ENCODE measurements around the gene LRRC1.

The LRRC1 gene

DNA sequence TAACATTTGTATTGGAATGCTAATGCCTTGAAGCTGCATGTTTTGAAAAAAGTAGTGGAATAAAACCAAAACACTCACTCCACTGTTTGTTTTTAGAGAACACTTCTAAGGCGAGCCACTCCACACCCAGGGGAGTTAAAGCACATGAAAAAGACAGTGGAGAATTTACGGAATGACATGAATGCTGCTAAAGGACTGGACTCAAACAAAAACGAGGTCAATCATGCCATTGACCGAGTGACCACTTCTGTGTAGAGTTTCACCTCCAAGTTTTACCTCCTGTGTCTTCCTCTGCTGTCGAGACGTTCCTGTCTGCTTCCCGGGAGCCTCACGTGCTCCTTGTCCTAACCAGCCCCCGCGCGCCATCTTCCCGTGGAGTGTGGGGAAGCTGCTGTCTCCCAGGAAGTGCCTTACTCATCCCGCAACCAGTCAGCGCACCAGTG is 127.8 kb downstream of the LRRC1 start:
- Histone ChIP-seq H4K20me1 (no peaks in the 10 kb centered on the region), H3K9ac (no peak overlapping the region), H3K4me1 (peaks cover 33 to 82% (median 60%) of the 10 kb centered on the region in 10 experiments), H3K4me3 (no peak overlapping the region), H3K9me3 (replicated peaks in 1 of 11) (peaks cover 0 to 14% (median 5%) of the 10 kb centered on the region in 11 experiments; a peak in 9 of 22 replicates), H3K36me3 (peaks cover 0 to 26% (median 16%) of the 10 kb centered on the region in 11 experiments; a peak in 13 of 22 replicates), H3K27me3 (no peaks in the 10 kb centered on the region), H3K27ac (no peak overlapping the region), H3K4me2 (no peak overlapping the region)
- TF ChIP-seq Cebpa-rat (IDR thresholded peaks at IDR 0.05), result no peak

DNA sequence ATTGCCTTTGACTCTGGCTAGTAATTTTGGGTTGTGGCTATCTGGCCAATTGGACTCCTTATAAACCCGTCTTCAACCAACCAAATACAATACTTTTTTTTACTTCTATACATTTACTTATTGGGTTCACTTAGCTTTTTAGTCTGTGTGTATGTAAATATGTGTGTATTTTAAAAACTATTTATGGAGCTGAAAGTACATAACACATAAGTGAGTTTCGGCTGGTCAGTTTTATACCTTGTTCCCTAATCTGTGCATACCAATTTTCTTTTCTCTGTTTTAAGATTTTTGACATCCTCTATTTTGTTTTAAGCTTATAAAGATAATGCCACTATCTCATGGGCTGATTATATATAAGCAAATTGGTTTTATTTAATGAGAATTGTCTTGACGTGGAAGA is 129.5 kb downstream of the LRRC1 start:
- Histone ChIP-seq H3K9ac (no peak overlapping the region), H3K9me3 (replicated peaks in 1 of 11) (peaks cover 0 to 22% (median 5%) of the 10 kb centered on the region in 11 experiments; a peak in 11 of 22 replicates), H3K4me3 (no peak overlapping the region), H3K4me1 (peaks cover 26 to 82% (median 59%) of the 10 kb centered on the region in 10 experiments), H4K20me1 (no peaks in the 10 kb centered on the region), H3K36me3 (peaks cover 0 to 26% (median 16%) of the 10 kb centered on the region in 11 experiments; a peak in 13 of 22 replicates), H3K27ac (no peak overlapping the region), H3K4me2 (peak overlapping the region in 7 of 11 experiments; percentile 24 to 62 (median 37); a peak in 12 of 22 replicates), H3K27me3 (no peaks in the 10 kb centered on the region)
- no peak for TF ChIP-seq Cebpa-rat (IDR thresholded peaks at IDR 0.05)

- H3K27me3 ChIP-seq, result no peaks in the 10 kb centered on the region
- no peak for TF ChIP-seq Cebpa-rat (IDR thresholded peaks at IDR 0.05)
- H3K27ac ChIP-seq, result no peak overlapping the region
- peaks cover 0 to 26% (median 16%) of the 10 kb centered on the region in 11 experiments; a peak in 13 of 22 replicates for H3K36me3 ChIP-seq
- H3K4me2 ChIP-seq, result peak overlapping the region in 8 of 11 experiments; percentile 24 to 88 (median 60); a peak in 13 of 22 replicates
- no peak overlapping the region for H3K9ac ChIP-seq
- H3K4me3 ChIP-seq, result no peak overlapping the region
- H3K4me1 ChIP-seq, result peaks cover 26 to 82% (median 59%) of the 10 kb centered on the region in 10 experiments
- peaks cover 0 to 22% (median 5%) of the 10 kb centered on the region in 11 experiments; a peak in 11 of 22 replicates for H3K9me3 ChIP-seq (replicated peaks in 1 of 11)
- H4K20me1 ChIP-seq, result no peaks in the 10 kb centered on the region
These were observed 130.1 kb downstream of the LRRC1 start for GRCh38 chr6:53924821-53925422.

DNA sequence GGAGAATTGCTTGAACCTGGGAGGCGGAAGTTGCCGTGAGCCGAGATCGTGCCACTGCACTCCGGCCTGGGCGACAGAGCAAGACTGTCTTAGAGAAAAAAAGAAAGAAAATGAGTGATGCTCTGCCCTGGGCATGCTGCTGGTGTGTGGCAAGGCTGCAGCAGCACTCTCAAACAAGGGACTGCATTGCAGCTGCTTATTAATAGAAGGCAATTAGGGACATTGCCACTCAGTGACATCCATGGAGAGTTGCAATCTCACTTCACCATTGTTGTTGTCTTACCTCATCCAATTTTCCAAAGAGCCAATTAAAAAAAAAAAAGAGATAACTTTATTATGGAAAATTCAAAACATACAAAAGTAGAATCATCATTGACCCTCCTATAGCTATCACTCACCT is 131.1 kb downstream of the LRRC1 start:
- Histone ChIP-seq H3K4me1 (peaks cover 34 to 82% (median 64%) of the 10 kb centered on the region in 10 experiments), H3K9me3 (replicated peaks in 1 of 11) (peaks cover 0 to 25% (median 5%) of the 10 kb centered on the region in 11 experiments; a peak in 13 of 22 replicates), H3K4me3 (no peak overlapping the region), H3K4me2 (peak overlapping the region in 7 of 11 experiments; percentile 69 to 88 (median 84); a peak in 12 of 22 replicates), H3K27me3 (no peaks in the 10 kb centered on the region), H4K20me1 (no peaks in the 10 kb centered on the region), H3K36me3 (peaks cover 0 to 20% (median 14%) of the 10 kb centered on the region in 11 experiments; a peak in 13 of 22 replicates), H3K9ac (no peak overlapping the region), H3K27ac (no peak overlapping the region)
- TF ChIP-seq Cebpa-rat (IDR thresholded peaks at IDR 0.05), result no peak

DNA sequence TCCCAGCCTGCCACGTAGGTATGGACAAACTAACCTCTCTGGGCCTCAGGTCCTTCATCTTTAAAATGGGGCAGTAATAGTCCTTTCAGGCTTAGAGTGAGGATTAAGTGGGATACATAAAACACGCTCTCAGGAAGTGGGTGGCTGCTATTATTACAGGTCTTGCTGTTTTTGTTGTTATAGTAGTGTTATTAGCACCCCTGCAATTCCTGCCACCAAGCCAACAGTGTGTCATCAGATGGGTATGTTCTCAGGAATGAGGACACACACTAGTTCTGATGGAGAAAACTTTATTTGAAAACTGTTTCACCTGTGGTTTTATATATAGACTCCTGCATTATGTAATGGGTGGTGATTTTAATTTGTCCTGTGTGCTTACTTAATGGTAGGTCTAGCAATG is 131.7 kb downstream of the LRRC1 start:
- Histone ChIP-seq H3K9ac (peak overlapping the region in 1 of 11 experiments; percentile 52; a peak in 1 of 22 replicates), H3K4me1 (peaks cover 40 to 83% (median 69%) of the 10 kb centered on the region in 10 experiments), H3K27me3 (no peaks in the 10 kb centered on the region), H3K36me3 (peaks cover 0 to 14% (median 9%) of the 10 kb centered on the region in 11 experiments; a peak in 12 of 22 replicates), H3K9me3 (replicated peaks in 1 of 11) (peaks cover 0 to 22% (median 5%) of the 10 kb centered on the region in 11 experiments; a peak in 13 of 22 replicates), H3K27ac (peak overlapping the region in 5 of 11 experiments; percentile 13 to 55 (median 44); a peak in 9 of 22 replicates), H3K4me2 (peak overlapping the region; percentile 33 to 88 (median 82); a peak in 20 of 22 replicates), H3K4me3 (peak overlapping the region in 1 of 10 experiments; percentile 12; a peak in 2 of 20 replicates), H4K20me1 (no peaks in the 10 kb centered on the region)
- TF ChIP-seq Cebpa-rat (IDR thresholded peaks at IDR 0.05), result no peak

GRCh38 chr6:53928641-53929040 is 133.8 kb downstream of the LRRC1 start:
- H3K4me2 ChIP-seq, result peak overlapping the region; percentile 72 to 90 (median 84); a peak in 20 of 22 replicates
- peaks cover 40 to 83% (median 71%) of the 10 kb centered on the region in 10 experiments for H3K4me1 ChIP-seq
- H4K20me1 ChIP-seq, result no peaks in the 10 kb centered on the region
- H3K27ac ChIP-seq, result peak overlapping the region in 2 of 11 experiments; percentile 29 to 62; a peak in 1 of 22 replicates
- TF ChIP-seq Cebpa-rat (IDR thresholded peaks at IDR 0.05), result no peak
- H3K36me3 ChIP-seq, result no peaks in the 10 kb centered on the region
- no peaks in the 10 kb centered on the region for H3K27me3 ChIP-seq
- no peak overlapping the region for H3K9ac ChIP-seq
- no peak overlapping the region for H3K4me3 ChIP-seq
- H3K9me3 ChIP-seq (replicated peaks in 1 of 11), result peaks cover 0 to 11% (median 0%) of the 10 kb centered on the region in 11 experiments; a peak in 5 of 22 replicates

DNA sequence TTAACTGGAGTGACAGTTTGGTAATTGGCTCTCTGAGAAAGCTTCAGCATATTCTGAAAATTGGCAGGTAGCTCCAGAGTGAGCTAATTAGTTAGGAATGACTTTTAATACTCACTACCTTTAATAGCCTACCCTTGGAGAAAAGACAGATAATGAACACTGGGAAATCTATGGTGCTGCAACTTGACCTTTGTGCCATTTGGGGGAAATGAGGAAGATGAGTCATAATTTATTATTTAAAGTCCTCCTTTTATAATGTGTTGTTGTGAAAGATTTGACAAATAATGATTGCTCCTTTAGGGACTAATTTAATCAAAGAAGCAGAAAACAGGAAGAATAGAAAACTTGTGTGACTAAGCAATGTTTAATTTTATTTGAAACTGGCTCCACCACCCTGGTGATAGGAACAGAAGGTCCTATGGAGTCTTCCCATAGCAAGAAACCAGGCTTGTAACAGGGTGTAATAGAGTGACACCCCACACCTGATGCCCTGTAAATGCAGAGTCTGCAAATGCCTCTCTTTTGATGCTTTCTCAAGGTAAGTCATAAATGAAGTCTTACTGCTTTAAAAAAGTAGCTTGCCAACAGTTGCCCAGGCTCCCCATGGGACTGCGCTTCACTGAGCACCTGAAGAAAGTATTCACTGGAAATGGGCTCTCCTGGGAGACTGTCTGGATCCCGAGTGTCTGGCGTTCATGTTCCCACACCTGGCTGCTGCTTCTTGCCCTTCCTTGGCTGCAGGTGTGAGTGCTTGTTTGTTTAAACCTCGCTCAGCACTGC is 134.4 kb downstream of the LRRC1 start:
- H3K27ac ChIP-seq, result peak overlapping the region in 9 of 11 experiments; percentile 11 to 62 (median 59); a peak in 16 of 22 replicates
- peaks cover 0 to 11% (median 0%) of the 10 kb centered on the region in 11 experiments; a peak in 5 of 22 replicates for H3K9me3 ChIP-seq (replicated peaks in 1 of 11)
- no peaks in the 10 kb centered on the region for H4K20me1 ChIP-seq
- H3K36me3 ChIP-seq, result no peaks in the 10 kb centered on the region
- no peak for TF ChIP-seq Cebpa-rat (IDR thresholded peaks at IDR 0.05)
- H3K4me3 ChIP-seq, result peak overlapping the region in 2 of 10 experiments; percentile 15; a peak in 3 of 20 replicates
- peak overlapping the region; percentile 72 to 90 (median 82) for H3K4me2 ChIP-seq
- no peaks in the 10 kb centered on the region for H3K27me3 ChIP-seq
- peak overlapping the region in 2 of 11 experiments; percentile 4 to 28; a peak in 1 of 22 replicates for H3K9ac ChIP-seq
- H3K4me1 ChIP-seq, result peaks cover 40 to 77% (median 68%) of the 10 kb centered on the region in 10 experiments

DNA sequence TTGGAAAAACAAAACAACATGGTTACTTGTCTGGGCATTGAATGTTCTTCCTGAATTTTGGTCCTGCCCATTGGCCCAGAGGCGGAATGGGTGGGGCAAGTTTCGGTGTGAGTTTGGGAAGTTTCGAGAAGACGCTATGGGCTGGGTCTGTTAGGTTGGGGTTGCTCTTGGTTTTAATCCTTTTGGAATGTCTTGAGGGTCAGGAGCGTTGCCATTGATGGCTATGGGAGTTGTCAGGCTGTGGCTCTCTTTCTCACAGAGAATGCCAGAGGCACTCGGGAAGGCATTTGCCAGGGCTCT is 135.0 kb downstream of the LRRC1 start:
- Histone ChIP-seq H3K4me1 (peaks cover 40 to 72% (median 64%) of the 10 kb centered on the region in 10 experiments), H3K9me3 (replicated peaks in 1 of 11) (peaks cover 0 to 11% (median 0%) of the 10 kb centered on the region in 11 experiments; a peak in 6 of 22 replicates), H3K27ac (peak overlapping the region in 8 of 11 experiments; percentile 39 to 62 (median 59); a peak in 14 of 22 replicates), H3K4me2 (peak overlapping the region; percentile 72 to 90 (median 82)), H4K20me1 (no peaks in the 10 kb centered on the region), H3K36me3 (no peaks in the 10 kb centered on the region), H3K27me3 (no peaks in the 10 kb centered on the region), H3K9ac (peak overlapping the region in 2 of 11 experiments; percentile 4 to 28; a peak in 2 of 22 replicates), H3K4me3 (peak overlapping the region in 2 of 10 experiments; percentile 15; a peak in 3 of 20 replicates)
- TF ChIP-seq Cebpa-rat (IDR thresholded peaks at IDR 0.05), result no peak
